Eye (tissue), 1 donor: ENCODE data around the gene TMPRSS4.

Experiments used
- DNase-seq: peaks from one replicate; pipeline ENCODE4 v3.0.0-alpha.2; 2015

The TMPRSS4 gene

DNA sequence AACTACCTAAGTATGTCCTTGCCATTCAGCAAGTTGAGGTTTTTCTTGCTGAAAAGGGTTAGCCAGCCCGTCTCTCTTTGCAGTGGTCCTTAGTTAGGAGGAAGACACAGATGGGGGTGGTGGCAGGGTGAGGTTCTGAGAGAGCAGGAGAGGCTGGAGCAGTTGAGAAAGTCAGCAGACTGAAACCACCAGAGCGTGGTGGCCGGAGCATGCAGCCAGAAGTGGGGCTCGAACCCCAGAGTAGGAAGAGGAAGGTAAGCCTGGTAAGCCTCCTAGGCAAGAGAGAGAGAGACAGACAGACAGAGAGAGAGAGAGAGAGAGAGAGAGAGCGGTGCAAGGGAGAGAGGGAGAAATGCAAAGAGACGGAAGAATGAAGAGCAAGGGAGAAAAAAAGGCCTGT, 84.9 kb downstream of the TMPRSS4 start:
- no peak for DNase-seq

DNA sequence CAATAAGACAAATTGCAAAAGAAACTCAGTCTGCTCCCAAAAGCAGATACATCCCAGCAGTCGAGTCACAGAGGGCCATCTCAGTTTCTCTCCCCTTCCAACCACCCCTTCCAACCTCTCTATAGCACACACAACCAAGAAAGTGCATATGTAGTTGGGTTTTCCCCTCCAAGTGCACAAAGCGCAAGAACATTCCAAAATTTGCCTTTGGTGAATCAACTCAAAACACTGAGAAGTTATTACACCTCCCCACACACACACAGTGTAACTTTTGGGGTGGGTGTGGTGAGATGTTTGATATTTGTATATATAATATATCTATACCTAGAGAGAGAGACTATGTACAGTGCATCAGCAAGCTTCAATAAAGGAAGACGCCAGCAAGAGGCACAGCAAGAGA, 86.0 kb downstream of the TMPRSS4 start:
- DNase-seq: no peak

DNA sequence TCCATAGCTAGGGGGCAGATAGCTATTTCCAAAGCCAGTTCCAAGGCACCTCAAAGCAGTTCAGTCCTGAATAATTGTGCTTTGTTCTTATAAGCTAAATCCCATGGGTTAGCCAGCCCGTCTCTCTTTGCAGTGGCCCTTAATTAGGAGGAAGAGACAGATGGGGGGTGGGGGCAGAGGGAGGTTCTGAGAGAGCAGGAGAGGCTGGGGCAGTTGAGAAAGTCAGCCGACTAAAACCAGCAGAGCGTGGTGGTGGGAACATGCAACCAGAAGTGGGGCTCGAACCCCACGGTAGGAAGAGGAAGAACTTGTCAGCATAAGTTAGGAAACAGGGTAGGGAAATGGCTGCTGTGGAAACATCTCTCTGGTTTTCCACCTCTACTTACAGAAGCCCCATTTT, 86.6 kb downstream of the TMPRSS4 start:
- DNase-seq: no peak

DNA sequence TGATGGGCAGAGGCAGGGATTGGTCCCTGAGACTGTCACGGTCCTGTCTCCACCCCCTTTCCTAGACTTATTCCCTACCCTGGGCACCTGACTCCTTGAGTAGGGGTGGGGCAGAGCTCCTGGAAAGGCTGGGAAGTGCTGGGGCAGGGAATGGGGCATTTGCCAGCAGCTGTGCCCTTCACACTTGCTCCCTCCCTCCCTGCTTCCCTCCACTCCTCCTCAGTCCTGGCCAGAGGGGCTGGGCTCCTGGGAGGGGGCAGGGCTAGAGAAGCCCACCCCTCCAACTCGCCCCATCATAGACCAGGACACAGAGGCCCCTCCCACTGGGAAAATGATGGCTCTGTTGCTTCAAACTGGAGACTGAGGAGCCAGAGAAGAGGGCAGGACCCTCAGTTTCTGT, 88.0 kb downstream of the TMPRSS4 start:
- no peak for DNase-seq

DNA sequence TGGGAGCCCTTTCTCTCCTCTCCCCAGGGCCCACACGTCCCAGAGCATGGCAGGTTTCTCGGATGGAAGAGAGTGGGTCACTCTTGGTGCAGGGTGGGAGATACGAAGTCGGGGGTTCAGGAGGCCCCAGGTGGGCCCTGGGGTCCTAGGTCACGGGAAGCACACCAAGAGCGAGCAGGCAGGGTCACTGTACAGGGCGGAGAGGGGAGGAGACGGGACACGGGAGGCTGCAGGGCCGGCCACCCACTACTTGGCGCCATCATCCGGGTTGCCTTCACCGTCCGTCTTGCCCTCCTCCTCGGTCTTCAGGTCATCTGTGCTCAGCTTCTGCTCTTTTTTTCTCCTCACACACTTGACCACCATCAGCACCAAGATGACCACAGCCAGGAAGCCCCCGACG, 89.8 kb downstream of the TMPRSS4 start:
- DNase-seq: no peak

DNA sequence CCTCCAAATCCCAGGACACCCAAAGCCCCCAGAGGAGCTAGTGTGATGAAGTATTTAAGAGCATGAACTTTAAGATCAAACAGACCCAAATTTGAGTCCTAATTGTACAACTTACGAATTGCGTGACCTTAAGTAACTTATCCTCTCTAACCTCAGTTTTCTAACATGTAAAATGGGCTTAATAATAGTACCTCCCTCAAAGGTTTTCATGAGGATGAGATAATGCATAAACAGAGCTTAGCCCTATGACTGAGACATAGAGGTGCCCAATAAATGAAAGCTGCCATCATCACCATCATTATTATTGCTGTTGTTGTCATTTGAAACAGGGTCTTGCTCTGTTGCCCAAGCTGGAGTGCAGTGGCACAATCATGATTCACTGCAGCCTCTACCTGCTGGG, 90.4 kb downstream of the TMPRSS4 start:
- no peak for DNase-seq

DNA sequence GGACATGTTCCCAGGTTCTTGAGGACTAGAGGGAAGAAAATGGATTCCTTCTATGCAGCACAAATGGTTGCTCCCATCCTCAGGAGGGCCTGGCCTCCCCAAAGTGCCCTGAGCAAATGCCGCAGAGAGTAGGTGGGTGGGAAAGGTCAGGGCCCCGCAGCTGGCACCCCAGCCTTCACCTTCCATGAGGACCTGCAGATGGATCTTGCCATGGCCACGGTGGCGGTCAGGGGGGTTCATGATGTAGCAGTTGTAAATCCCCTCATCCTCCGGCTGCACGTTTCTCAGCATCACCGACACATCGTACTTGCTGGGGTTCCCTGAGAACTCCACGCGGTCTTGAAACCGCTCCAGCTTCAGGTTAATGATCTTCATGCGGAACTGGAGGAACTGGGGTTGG, 91.0 kb downstream of the TMPRSS4 start:
- DNase-seq: no peak

DNA sequence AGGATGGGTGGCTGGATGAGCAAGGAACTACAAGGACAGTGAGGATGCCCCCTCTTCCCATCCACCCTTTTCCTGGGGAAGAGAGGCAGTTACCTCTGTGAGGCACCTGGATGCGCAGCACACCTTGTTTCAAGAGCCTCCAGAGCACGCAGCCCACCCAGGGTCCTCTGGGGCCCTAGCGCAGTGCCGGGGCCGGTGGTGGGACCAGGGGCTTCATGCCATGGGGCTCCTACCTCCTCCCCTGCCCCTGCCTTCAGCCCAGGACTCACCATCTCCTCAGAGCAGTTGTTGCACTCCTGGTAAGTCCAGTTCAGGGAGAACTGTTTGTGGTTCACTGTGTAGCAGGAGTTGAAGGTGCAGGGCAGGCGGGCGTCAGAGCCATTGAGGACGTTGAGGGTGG, 91.4 kb downstream of the TMPRSS4 start:
- no peak for DNase-seq

DNA sequence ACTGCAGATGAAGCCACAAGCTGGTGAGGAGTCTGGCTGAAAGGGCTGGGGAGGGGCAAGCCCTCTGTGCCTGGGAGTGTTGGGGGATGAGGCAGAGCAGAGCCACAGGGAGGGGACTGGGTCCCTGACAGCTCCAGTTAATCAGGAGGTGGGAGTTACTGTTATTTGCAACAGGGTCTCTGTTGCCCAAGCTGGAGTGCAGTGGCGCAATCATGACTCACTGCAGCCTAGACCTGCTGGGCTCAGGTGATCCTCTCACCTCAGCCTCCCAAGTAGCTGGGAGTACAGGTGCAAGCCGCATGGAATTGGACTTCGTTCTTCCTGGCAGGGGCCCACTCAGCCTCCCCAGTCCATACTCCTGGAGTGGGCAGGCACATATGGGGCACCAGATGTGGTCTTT, 91.9 kb downstream of the TMPRSS4 start:
- DNase-seq: no peak

DNA sequence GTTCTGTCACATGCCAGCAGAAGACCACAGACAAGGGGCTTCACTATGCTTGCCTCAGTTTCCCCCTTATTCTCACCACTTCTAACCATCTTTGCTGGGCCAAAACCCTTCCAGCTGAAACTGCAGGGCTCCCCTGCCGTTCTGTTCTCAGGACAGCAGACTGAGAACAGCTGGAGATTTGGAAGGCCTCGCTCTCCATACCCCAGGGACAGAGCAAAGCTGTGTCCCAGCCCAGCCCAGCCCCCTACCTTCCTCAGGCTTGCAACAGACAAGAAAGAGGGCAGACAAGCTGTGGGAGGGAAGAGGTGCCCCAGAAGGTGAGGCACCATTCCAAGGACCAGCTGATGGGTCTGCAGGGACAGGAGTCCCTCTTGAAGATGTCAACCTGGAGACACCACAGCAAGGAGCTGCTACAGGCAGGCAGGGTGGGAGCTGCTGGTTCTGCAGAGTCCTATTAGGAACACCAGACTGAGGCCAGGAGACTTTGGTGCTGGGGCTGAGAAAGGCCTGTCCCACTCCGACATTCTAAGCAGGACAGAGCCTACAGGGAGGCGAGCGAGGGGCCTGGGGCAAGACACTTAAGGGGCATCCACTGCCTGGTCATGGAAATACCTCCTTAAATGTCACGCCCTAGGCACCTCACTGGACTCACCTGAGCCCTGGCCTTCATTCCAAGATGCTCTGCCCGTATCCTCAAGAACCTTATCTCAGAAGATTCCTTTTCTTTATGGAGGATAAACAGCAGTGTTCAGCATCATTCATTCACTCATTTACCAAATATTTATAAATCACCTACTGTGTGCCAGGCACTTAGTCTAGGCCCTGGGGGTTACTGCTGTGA, 92.6 kb downstream of the TMPRSS4 start:
- DNase-seq: no peak

DNA sequence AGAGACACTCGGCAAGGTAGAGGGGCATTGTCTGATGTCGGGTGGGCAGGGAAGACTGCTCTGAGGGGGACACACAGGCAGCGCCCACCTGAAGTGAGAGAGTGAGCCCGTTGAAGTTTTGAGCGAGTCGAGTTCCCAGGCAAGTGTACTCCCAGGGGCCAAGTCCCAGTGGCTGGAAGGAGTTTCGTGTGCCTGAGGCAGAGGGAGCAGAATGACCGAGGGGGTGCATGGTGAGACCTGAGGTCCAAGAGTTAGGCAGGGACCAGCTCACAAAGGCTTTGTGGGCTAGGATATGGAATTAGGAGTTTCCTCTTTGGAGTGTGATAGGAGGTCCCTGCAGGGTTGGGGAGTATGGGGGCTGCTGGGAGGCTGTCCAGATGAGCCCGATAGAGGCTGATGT, 93.4 kb downstream of the TMPRSS4 start:
- DNase-seq: no peak

DNA sequence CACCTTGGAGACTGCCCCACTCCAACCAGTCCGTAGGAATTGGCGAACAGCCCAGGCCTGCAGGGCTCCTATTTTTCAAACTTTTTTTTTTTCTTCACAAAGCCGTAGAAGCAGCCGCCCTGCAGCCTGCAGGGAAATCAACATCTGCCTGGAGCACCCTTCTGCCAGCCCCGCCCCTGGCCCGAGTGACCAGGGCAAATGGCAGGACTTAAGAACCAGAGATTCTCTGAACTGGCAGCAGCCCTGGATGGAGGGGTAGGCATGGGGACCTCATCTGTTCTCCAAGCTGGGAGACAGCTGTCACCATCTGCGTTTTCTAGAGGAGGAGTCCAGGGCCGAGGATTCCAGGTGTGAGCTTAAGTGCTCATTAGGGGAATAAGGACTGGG, 94.0 kb downstream of the TMPRSS4 start:
- DNase-seq: no peak
